Bronchial epithelial cell (primary cell): ENCODE data around the gene OR2S2. TPM values are rescaled to one million over a fixed set of nuclear protein-coding genes. Genes with fewer than 3 reads are reported as not detected.

Experiments used
- DNase-seq: peaks from one replicate; pipeline ENCODE4 v3.0.0-alpha.2; 2010; ENCODE audit warnings: low read depth
- FAIRE-seq: peaks from 2 replicates; lab custom pipeline; 2011; peaks lifted over from hg19 to GRCh38; lab: Jason Lieb, UNC
- H3K27me3 ChIP-seq: 2 replicates; pipeline ENCODE4 v1.5.1; 2011; ENCODE audit warnings: low read length; ENCODE audit not compliant: control insufficient read depth, insufficient read depth
- H3K36me3 ChIP-seq: 2 replicates; pipeline ENCODE4 v1.5.1; 2011; ENCODE audit warnings: low read length; ENCODE audit not compliant: control insufficient read depth, insufficient read depth
- H3K4me3 ChIP-seq: 2 replicates; pipeline ENCODE4 v1.5.1; 2011; ENCODE audit warnings: mild to moderate bottlenecking, low read depth, low read length, control low read depth
- total RNA-seq: library from RNA; depleted of rRNA; stranded (reverse); fragments of >200 nt; gene quantifications from 2 replicates; pipeline ENCODE4 v1.2.1, GENCODE V29; 2014
- TF ChIP-seq, protein P1 (sequence below): IDR thresholded peaks from 2 replicates; pipeline ENCODE4 v1.5.1; 2011; ENCODE audit warnings: mild to moderate bottlenecking, moderate library complexity, low read length, control low read depth, inconsistent platforms; ENCODE audit not compliant: insufficient read depth, severe bottlenecking

OR2S2 gene
- total RNA-seq, 1 donor from 2014 or later = not detected

DNA sequence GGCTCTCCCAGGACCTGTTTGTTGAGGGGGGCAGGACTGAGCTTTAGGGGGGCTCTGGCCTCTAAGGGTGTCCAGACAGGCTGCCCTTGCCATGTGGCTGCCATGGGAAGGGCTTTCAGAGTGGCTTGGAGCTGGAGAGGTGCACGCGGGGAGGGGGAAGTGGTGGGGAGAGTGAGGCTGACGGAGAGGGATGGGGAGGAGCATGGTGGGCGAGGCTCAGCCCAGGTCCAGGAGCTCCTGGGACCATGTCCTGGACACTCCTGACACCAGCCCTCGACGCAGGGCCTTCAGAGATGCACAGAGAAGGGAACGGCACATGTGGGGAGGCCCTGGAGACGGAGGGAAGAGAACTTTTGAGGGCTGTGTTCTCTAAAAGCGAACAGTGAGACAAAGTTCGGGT is 46.3 kb downstream of the OR2S2 start:
- DNase-seq (no peak), FAIRE-seq (no peak)
- H3K4me3 ChIP-seq = no peak overlapping the region
- no peaks in the 10 kb centered on the region for H3K27me3 ChIP-seq
- TF ChIP-seq, protein P1, sequence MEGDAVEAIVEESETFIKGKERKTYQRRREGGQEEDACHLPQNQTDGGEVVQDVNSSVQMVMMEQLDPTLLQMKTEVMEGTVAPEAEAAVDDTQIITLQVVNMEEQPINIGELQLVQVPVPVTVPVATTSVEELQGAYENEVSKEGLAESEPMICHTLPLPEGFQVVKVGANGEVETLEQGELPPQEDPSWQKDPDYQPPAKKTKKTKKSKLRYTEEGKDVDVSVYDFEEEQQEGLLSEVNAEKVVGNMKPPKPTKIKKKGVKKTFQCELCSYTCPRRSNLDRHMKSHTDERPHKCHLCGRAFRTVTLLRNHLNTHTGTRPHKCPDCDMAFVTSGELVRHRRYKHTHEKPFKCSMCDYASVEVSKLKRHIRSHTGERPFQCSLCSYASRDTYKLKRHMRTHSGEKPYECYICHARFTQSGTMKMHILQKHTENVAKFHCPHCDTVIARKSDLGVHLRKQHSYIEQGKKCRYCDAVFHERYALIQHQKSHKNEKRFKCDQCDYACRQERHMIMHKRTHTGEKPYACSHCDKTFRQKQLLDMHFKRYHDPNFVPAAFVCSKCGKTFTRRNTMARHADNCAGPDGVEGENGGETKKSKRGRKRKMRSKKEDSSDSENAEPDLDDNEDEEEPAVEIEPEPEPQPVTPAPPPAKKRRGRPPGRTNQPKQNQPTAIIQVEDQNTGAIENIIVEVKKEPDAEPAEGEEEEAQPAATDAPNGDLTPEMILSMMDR = no peak
- H3K36me3 ChIP-seq = no peaks in the 10 kb centered on the region

- Histone ChIP-seq H3K27me3 (no peaks in the 10 kb centered on the region), H3K36me3 (no peaks in the 10 kb centered on the region), H3K4me3 (no peak overlapping the region)
- DNase-seq (peak; percentile 65), FAIRE-seq (no peak)
- TF ChIP-seq, protein P1 = peak; percentile 80
Measured at GRCh38 chr9:35910613-35911359, 47.2 kb downstream of the OR2S2 start.

GRCh38 chr9:35909687-35910612 is 48.0 kb downstream of the OR2S2 start:
- no peak overlapping the region for H3K4me3 ChIP-seq
- TF ChIP-seq, protein P1 = no peak
- no peak for FAIRE-seq
- H3K36me3 ChIP-seq = no peaks in the 10 kb centered on the region
- no peak for DNase-seq
- no peaks in the 10 kb centered on the region for H3K27me3 ChIP-seq

DNA sequence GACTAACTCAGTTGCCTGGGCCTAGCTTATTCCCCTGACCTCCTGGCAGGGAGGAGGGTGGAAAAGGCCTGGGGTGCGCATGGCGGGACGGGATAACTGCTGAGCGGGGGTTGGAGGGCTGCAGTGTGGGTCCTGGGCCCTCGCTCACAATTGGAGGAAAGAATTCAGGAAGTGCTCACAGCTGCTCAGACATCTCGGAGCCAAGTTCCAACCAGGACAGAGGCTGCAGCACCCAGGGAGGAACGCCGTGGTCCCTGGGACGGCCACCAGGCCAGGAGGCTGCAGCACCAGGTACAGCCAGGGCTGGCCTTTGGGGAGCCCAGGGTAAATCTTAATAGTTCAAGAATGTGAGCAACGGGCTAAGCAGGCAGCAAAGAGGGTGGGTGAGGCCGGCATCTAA is 48.7 kb downstream of the OR2S2 start, which contains the start of gene SPAAR:
Gene SPAAR, plus strand, starts transcription at position 217 of the 400 bp plus-strand sequence. CDS start 974 bp downstream, outside the sequence.
- Histone ChIP-seq H3K36me3 (no peaks in the 10 kb centered on the region), H3K27me3 (no peaks in the 10 kb centered on the region), H3K4me3 (no peak within 1 kb of the TSS)
- FAIRE-seq = no peak
- DNase-seq = no peak
- TF ChIP-seq, protein P1 = no peak

GRCh38 chr9:35908504-35909125 is 49.3 kb downstream of the OR2S2 start:
- Histone ChIP-seq H3K4me3 (no peak overlapping the region), H3K27me3 (no peaks in the 10 kb centered on the region), H3K36me3 (no peaks in the 10 kb centered on the region)
- DNase-seq (no peak), FAIRE-seq (no peak)
- TF ChIP-seq, protein P1 = no peak
